HG03460 (cell line): ENCODE data around the gene PKNOX2.

ENCODE experiments used
- ATAC-seq: cut with Tn5 transposase; IDR thresholded peaks from one replicate; pipeline ENCODE4 v1.9.1; 2021; ENCODE audit not compliant: unreplicated experiment

PKNOX2 gene

DNA sequence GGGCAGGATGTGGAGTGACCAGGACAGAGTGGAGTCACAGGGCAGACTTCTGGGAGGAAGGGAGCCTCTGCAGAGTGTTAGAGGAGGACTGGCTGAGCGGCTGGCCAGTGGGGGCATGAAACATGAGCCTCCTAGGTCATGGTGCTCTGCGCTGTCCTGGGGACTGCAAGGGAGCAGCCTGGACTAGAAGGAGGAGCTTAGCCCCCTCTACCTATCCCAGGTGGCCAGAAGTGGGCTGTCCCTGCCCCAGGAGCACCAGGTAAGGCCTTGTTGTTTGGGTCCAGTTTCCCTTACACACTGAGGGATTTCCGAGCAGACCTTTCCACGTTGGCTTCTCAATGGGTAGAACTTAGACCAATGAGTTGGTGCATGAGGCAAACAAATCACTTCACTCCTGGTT is 7.4 kb downstream of the PKNOX2 start:
- ATAC-seq: no peak

DNA sequence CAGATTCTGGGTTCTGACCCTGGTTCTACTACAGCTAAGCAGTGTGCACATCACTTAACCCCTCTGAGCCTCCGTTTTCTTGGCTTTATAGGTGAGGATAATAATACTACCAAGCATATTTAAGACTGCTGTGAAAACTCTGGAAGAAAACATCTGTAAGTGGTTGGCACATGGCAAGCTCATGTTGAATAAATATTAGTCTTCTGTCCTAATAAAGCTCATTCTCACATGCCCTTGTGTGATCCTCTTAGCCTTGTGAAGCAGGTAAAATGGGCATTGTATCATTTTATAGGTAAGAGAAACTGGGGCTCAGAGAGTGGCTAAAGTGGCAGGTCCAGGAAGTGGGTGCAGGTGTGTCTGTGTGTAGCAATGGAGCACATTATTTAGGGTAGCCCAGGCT is 8.5 kb downstream of the PKNOX2 start:
- no peak for ATAC-seq

GRCh38 chr11:125173556-125173955 is 9.0 kb downstream of the PKNOX2 start:
- ATAC-seq: no peak

- no peak for ATAC-seq
These were observed 9.5 kb downstream of the PKNOX2 start for GRCh38 chr11:125174057-125174456.

- no peak for ATAC-seq
These were observed 10.1 kb downstream of the PKNOX2 start for GRCh38 chr11:125174686-125175085.

DNA sequence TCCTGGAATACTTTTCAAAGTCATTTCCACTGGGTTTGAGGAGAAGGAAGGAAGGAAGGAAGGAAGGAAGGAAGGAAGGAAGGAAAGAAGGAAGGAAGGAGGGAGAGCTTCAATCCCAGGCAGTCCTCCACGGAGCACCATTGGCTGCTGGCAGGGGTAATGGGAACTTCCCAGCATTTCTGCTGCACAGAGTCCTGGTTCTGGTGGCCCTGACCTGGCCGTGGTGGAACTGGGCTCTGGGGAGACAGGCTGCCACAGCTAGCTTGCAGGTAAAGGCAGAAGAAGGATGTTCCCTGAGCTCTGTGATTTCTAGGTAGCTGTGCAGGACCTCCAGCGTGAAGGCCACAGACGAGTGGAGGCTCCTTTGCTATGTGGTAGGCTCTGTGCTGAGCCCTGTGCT is 10.6 kb downstream of the PKNOX2 start:
- no peak for ATAC-seq

DNA sequence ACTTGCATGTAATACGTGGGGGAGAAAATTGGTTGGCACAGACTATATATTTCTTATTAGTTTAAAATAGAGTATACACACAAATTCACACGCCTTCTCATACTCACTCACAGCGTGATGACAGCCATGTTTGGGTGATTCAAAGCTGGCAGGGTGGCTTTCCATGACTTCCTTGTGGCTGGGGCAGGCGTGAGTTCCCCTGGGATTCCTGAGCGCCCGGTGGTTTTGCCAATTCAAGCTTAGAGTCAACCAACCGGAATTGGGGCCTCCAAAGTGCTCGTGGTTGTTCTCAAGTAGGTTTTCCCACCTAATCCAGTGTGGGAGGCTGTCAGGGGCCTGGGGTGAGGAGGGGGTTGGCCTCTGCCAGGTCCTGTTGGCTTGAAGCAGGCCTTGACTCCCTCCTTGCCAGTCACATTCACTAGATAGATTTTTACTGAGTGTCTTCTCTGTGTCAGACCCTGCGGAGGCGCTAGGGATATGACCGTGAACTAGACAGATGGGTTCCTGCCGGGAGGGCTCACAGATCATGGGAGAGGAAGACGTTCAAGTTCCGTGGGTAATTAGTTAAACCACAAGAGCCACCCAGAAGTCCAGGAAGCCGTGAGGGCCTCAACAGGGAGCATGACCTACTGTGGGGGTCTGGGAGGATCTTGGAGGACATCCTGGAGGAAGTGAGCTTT is 11.5 kb downstream of the PKNOX2 start:
- no peak for ATAC-seq

GRCh38 chr11:125176866-125177265 is 12.3 kb downstream of the PKNOX2 start:
- no peak for ATAC-seq

DNA sequence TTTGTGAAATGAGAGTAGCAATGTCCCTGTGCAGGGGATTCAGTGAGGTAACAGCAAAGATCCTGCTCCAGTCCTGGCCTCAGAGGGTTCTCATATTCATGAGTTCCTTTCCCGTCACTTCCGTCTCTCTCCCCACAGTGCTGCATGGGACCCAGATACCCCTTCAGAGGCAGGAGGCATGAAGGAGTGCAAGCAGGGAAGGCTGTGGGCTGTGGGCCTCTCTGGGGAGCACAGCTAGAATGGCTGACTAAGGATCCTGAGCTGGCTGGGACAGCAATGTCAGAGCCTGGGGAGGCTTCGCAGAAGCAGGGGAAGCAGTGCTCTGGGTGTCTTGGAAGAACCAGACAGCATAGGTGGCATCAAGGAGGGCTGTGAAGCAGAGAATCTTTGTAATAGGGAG is 13.0 kb downstream of the PKNOX2 start:
- no peak for ATAC-seq

DNA sequence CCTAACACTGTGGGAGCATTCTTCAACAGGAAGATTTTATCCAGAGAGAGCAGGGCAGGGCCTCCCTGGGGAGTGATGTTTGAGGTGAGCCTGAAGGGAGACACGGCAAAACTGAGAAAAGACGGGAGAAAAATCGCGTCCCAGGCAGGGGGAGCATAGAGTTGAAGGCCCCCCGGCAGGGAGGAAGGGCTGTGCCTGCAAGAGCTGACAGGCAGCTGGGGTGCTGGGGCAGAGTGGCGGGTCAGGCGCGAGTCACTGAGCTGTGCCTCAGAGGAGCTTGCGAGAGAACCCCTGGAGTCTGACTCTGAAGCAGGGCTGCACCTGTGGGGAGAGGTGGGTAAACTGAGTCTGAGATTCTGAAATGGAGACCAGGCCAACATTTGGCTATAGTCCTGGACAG is 14.8 kb downstream of the PKNOX2 start:
- ATAC-seq: no peak

DNA sequence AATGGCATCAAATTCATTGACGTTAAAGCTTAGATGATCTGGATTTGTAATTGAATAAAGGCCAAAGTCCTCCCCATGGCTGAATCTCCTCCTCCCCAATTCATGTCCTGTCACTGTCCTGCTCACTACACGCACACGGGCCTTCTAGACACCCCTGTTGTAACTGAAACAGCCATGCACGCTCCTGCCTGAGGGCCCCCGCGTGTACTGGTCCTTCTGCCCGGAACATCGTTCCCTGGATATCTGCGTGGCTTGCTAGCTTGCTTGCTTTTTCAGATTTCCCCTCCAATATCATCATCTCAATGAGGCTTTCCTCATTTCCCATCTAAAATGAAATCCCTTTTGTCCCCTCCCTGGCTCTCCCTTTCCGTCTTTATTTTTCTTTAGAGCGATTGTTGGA is 15.3 kb downstream of the PKNOX2 start:
- no peak for ATAC-seq

DNA sequence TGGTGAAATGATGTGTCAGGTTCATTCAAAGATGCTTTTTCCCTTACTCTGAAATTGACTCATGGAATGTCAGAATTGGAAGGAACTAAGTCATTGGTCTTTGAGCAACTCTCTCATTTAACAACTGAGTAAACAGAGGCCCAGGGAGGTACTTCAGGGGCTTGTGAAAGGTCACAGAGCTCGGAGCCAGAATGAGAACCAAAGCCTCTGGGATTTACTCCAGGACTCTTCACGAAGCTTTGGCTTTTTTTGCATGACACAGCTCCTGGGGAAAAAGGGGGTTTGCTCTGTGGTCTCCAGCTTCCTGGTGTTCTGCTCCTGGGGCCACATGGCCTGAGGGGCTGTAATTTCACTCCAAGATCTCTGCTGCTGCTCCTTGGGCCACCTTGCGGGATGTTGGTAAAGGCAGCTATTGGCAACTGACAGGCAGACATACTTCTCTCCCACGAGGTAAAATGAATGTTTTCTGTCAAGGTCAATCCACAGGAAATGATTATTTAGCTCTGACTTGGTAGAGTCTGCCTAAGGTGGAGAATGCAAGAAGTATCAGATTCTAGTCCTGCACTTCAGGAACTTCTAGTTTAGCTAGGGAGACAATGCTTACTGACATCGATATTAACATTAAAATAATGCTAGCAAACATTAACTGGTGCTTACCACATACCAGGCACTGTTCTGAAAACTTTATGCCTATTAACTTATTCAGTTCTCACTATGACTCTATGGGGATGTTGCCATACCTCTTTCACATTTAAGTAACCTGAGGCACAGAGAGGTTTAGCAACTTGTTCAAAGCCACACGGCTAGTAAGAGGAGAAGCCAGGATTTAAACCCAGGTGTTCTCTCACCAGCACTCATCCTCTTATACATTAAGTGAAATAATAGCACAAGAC is 16.1 kb downstream of the PKNOX2 start:
- peak; percentile 70 for ATAC-seq

- ATAC-seq: no peak
These were observed 18.0 kb downstream of the PKNOX2 start for GRCh38 chr11:125182573-125182972.

GRCh38 chr11:125183641-125184040 is 19.1 kb downstream of the PKNOX2 start:
- no peak for ATAC-seq

DNA sequence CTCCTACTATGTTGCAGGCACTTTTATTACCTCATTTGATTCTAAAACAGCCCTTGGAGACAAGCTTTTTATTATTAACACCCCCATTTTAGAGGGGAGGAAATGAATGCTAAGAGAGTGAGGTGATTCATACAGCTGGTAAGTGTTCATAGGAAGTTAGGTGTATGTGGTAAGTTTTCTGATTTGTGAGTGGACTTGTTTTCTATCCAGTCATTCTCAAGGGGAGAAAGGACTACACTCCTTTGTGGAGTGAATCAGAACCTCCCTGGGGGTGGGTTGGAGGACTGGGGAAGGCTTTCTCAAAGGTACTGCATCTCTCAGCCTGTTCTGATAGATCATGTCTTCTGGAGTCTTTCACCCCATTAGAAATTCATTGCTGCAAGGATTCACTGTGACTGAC is 23.5 kb downstream of the PKNOX2 start:
- no peak for ATAC-seq

DNA sequence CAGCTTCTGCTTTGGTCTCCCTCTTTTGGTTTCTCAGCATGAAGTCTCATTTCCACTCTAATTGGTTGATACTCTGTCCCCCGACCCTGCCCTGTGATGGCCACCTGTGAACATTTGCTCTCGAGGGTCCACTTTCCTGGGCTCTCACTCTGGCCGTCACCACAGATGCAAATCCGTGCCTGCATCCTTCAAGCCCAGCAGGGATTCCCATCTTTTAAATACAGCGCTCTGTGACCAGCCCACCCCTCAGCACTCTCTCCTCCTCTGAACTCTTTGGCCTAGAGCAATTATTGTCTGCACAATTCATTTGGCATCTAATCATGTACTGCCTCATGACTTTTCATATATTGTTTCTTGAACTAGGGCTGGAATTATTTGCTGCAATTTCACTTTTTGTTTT is 26.0 kb downstream of the PKNOX2 start:
- ATAC-seq: no peak

- no peak for ATAC-seq
These were observed 27.6 kb downstream of the PKNOX2 start for GRCh38 chr11:125192183-125192582.

DNA sequence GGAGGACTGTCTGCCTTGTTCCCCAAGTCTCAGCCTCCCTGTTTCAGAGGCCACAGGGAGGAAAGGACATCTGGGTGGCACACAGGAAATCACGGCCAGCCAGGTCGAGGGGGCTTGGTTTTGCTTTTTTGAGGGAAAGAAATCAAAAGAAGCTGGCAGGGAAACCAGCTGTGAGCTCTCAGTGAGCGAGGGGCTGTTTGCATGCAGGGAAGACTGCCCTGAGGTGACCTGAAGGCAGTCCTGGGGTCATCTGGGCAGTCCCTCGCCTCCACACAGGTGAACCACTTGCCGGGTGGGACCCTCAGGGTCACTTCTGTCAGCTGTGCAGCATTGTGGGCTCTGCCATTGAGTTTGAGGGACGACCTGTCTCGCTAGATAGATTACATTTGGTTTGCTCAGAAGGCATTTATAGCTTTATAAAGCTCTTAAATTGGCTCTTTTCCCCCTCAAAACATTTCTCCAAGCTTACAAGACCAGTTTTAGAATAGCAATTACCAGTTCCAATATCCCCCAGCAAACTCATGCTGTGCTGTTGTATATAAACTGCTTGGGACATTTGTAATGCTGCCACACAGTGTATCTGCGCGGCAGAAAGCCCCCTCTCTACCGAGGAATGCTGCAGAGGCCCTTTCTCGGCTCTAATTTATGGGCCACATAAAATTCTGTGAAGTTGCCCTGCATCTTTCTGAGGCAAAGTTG is 28.3 kb downstream of the PKNOX2 start:
- ATAC-seq: no peak

GRCh38 chr11:125193416-125193726 is 28.8 kb downstream of the PKNOX2 start:
- ATAC-seq: no peak

DNA sequence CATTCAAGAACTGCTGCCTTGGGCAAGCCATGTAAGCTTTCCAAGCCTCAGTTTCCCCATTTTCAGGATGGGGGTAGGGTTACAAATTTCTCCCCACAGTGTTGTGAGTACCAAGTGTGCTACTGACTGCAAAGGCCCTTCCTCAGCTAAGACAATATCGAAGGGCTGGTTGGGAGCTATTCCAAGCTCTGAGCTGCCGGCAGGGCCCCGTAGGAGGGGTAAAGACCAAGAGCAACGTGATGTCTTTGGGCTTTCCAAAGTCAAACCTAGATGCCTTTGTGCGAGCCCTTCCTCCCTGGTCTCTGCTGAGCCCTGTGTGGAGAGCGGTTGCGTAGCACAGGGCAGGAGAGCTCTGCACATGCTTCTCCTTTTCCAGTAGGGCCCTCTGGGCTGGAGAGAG is 29.3 kb downstream of the PKNOX2 start:
- ATAC-seq: no peak

DNA sequence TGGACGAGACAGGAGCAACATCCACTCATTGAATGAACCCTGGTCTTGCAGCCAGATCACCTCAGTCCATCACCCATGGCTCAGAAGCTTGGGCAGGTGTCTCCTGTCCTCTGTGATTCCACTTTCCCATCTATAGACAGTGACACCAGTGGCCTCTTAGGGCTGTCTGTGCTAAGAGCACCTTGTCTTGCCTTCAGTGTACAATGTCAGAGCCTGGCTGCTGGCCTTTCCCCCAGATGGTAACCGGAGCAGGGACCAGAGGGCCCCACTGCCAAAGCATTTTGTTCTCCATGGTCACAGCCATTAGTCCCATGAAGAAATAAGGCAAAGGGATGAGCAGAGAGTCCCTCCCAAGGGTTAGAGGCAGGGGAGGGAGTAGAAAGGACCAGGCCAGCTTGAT is 35.4 kb downstream of the PKNOX2 start:
- ATAC-seq: no peak

GRCh38 chr11:125200441-125200840 is 35.9 kb downstream of the PKNOX2 start:
- ATAC-seq: no peak
